AG10803 (cell line): ENCODE data around the gene MYO10.
A peak's percentile ranks its signal among the peaks of the same experiment; 100 is the strongest.
"Not testable (repeated sequence)": the region's sequence is repeated elsewhere in the genome, so short reads cannot be mapped to it uniquely, and the experiment has no call there.

Experiments
- DNase-seq: peaks from one replicate; pipeline ENCODE4 v3.0.0; 2010; ENCODE audit warnings: low read depth
- H3K4me3 ChIP-seq: 2 replicates; pipeline ENCODE4 v1.5.1; 2011; ENCODE audit warnings: mild to moderate bottlenecking, low read length, control low read depth
- TF ChIP-seq, protein P1 (sequence below): conservative IDR thresholded peaks from 2 replicates; pipeline ENCODE4 v1.5.1; 2011; ENCODE audit warnings: mild to moderate bottlenecking, low read length, control low read depth, inconsistent platforms

The MYO10 gene

GRCh38 chr5:16659536-16659935 lies 276.6 kb downstream of the MYO10 start:
- DNase-seq: no peak
- TF ChIP-seq, protein P1, sequence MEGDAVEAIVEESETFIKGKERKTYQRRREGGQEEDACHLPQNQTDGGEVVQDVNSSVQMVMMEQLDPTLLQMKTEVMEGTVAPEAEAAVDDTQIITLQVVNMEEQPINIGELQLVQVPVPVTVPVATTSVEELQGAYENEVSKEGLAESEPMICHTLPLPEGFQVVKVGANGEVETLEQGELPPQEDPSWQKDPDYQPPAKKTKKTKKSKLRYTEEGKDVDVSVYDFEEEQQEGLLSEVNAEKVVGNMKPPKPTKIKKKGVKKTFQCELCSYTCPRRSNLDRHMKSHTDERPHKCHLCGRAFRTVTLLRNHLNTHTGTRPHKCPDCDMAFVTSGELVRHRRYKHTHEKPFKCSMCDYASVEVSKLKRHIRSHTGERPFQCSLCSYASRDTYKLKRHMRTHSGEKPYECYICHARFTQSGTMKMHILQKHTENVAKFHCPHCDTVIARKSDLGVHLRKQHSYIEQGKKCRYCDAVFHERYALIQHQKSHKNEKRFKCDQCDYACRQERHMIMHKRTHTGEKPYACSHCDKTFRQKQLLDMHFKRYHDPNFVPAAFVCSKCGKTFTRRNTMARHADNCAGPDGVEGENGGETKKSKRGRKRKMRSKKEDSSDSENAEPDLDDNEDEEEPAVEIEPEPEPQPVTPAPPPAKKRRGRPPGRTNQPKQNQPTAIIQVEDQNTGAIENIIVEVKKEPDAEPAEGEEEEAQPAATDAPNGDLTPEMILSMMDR: no peak

DNA sequence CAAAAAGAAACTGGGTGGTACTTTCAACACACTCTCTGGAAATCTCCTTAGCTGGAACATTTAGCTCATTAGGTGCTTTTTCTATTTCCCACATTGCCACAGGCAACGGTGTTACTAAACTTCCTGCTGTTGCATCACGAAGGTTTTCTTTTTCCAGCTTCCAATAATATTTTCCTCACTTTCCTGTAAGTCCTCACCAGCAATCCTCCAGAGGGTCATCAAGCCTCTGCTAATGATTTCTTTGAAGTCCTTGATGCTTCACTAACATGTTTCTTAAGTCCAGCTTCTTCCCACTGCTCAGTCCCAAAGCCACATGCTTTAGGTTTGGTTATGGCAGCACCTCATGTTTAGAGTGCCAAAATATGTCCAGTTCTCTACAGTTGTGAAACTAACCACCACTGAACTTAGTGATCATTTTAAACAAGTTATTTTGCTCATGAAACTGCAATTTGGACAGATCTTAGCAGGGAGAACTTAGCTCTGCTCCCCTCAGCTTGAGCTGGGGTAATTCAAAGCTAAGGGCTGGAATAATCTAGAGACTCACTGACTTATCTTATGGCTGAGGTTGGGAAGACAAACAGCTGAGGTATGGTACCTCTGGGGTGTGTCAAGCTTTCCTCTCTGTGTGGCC lies 279.4 kb downstream of the MYO10 start:
- no peak overlapping the region for H3K4me3 ChIP-seq
- TF ChIP-seq, protein P1: no peak
- peak; percentile 83 for DNase-seq

More at GRCh38 chr5:16659536-16659935, 276.6 kb downstream of the MYO10 start:
- no peak overlapping the region for H3K4me3 ChIP-seq

DNA sequence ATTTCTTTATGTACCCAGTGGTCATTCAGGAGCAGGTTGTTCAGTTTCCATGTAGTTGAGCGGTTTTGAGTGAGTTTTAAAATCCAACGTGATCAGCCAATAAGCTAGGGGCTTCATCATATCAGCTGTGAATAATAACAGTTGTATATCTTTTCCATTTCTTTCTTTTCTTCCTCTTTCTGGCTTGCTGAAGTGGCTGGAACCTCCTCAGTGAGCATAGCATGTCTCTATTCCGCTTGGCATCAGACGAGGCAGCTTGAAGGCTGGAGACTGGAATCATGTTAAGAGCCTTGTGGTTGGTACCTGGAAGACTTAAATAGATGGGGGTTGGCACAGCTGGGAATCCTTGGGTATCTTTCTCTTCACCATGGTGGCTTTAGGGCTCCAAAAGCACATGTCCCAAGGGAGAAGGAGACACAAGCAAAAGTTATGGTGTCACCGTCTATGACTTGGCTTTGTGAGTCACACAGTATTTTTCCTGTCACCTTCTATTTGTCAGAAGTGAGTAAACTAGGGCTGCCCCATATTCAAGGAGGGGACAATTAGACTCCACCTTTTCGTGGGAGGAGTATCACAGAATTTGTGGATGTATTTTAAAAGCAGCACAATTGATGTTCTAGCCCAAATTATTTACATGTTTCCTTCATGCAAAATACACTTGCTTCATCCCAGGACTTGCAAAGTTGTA lies 281.3 kb downstream of the MYO10 start:
- TF ChIP-seq, protein P1: no peak
- H3K4me3 ChIP-seq: no peak overlapping the region
- no peak for DNase-seq

DNA sequence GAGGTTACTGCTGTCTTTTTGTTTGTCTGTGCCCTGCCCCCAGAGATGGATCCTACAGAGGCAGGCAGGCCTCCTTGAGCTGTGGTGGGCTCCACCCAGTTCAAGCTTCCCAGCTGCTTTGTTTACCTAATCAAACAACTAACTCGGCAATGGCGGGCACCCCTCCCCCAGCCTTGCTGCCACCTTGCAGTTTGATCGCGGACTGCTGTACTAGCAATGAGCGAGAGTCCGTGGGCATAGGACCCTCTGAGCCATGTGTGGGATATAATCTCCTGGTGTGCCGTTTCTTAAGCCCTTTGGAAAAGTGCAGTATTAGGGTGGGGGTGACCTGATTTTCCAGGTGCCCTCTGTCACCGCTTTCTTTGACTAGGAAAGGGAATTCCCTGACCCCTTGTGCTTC lies 287.3 kb downstream of the MYO10 start:
- DNase-seq, H3K4me3 ChIP-seq: not testable (repeated sequence)

GRCh38 chr5:16644301-16644889 lies 291.7 kb downstream of the MYO10 start:
- no peak overlapping the region for H3K4me3 ChIP-seq
- DNase-seq: no peak
- TF ChIP-seq, protein P1: no peak

- DNase-seq: no peak
- TF ChIP-seq, protein P1: no peak
- H3K4me3 ChIP-seq: no peak overlapping the region
These were observed 293.2 kb downstream of the MYO10 start for GRCh38 chr5:16642867-16643266.

GRCh38 chr5:16639206-16639605 lies 296.9 kb downstream of the MYO10 start:
- DNase-seq: peak; percentile 6
- TF ChIP-seq, protein P1: no peak
- no peak overlapping the region for H3K4me3 ChIP-seq
